ENCODE results near the gene TANGO2. TPM values are rescaled to one million over a fixed set of nuclear protein-coding genes. Genes with fewer than 3 reads are reported as not detected.

Gene TANGO2
- total and polyA plus RNA-seq, 7 experiments from 2014 or later, result 20.0 to 43.1 (median 38.6) TPM

DNA sequence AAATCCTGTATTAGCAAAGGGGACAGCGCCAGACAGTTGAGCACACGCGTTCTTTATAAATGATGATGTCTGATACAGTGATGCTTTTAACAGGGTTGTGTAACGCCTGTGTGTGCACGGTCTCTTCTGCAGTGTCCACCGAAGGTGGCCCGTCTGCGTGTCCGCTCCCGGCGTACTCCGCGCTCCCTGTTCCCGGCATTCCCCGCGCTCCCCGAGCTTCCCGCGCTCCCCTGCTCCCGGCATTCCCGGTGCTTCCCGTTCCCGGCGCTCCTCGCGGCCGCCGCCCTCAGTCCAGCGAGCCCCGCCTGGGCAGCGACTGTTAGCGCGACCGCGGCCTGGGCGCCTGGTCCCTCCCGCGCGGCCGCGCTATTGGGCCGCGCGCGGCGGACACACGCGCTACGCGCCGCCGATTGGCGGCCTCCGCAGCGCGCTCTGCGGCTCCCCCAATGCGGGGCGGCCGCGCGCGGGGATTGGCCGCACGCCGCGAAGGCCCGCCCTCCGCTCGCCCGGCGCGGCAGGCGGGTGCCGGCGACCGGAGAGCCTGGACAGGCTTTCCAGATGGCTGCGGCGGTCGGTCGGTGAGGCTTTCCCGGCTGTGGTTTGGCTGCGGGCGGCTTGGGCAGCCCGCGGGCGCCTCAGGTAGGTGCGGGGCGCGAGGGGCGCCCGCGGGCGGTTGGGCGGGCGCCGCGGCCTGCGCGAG lies 59.0 kb downstream of the TANGO2 start, which contains the start of gene DGCR8:
Gene DGCR8 (plus strand): TSS at position 497 of the 700 bp plus-strand sequence. CDS start 5,723 bp downstream, outside the sequence.
- no peaks in the 10 kb centered on the region for H3K27me3 Mint-ChIP-seq
- DNase-seq, result peak; percentile 48 to 83 (median 75)
- Histone ChIP-seq H3K27me3 (ENCODE audit: control insufficient read depth in 2 of 2, insufficient read depth in 2 of 2, low read length in 2 of 2) (no peaks in the 10 kb centered on the region), H3K36me3 (ENCODE audit: control insufficient read depth in 2 of 3, insufficient read depth in 3 of 3, low read length in 3 of 3) (no peaks in the 10 kb centered on the region), H3K4me1 (ENCODE audit: control insufficient read depth in 2 of 2, insufficient read depth in 2 of 2, low read length in 2 of 2) (peaks cover 12 to 23% of the 10 kb centered on the region in 2 donors), H3K9me3 (ENCODE audit: control insufficient read depth in 2 of 3, low read length in 3 of 3) (no peaks in the 10 kb centered on the region), H3K27ac (ENCODE audit: low read depth, low read length) (peak within 1 kb of the TSS; percentile 74), H3K4me3 (ENCODE audit: low read length) (peak within 1 kb of the TSS; percentile 94)
- ChIA-PET POLR2A (no interaction called here), CTCF (interaction anchor here (1.5 kb wide), 1 partner anchor 109 kb away, joined by 4 read pairs; no protein-coding TSS in a partner anchor)
- peaks cover 29 to 45% (median 41%) of the 10 kb centered on the region in 7 donors for H3K4me1 Mint-ChIP-seq
- peak within 1 kb of the TSS; percentile 65 to 95 (median 81) for H3K27ac Mint-ChIP-seq
- intact Hi-C loops (cut with micrococcal nuclease), result loop anchor here (1.0 kb wide), 4 partner anchors 20 to 59 kb away; partner anchors contain the start of genes TANGO2 (in 2 of the 2), TRMT2A (in 2 of the 2) and ZDHHC8 (in 1 of the 2)
- peak within 1 kb of the TSS; percentile 86 to 96 (median 90) for H3K4me3 Mint-ChIP-seq
- no peaks in the 10 kb centered on the region for H3K9me3 Mint-ChIP-seq
- H3K36me3 Mint-ChIP-seq, result peaks cover 0 to 4% (median 0%) of the 10 kb centered on the region in 5 donors
- peak; percentile 97 for ATAC-seq

DNA sequence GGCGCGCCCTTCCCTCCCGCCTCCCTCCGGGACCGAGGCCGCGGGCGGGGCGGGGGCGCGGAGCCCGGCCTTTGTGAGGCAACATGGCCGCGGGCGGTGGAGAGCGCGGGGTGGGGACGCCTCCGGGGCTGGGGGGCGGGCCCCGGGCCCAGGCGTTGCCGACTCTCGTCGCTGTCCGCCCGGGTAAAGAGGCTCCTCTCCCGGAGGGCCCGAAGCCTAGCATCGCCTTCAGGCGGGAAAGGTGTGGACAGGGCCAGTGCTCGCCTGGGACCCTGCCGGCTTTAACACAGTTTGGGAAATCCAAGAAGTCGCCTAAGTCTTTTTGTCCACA lies 59.5 kb downstream of the TANGO2 start:
- no peaks in the 10 kb centered on the region for H3K9me3 ChIP-seq (ENCODE audit: control insufficient read depth in 2 of 3, low read length in 3 of 3)
- Mint-ChIP-seq H3K36me3 (peaks cover 0 to 4% (median 3%) of the 10 kb centered on the region in 5 donors), H3K27me3 (no peaks in the 10 kb centered on the region), H3K4me1 (peaks cover 34 to 45% (median 43%) of the 10 kb centered on the region in 7 donors), H3K9me3 (peaks cover 0 to 1% (median 0%) of the 10 kb centered on the region in 11 donors), H3K27ac (peak overlapping the region; percentile 65 to 87 (median 74)), H3K4me3 (peak overlapping the region; percentile 66 to 86 (median 78))
- ATAC-seq, result peak; percentile 84
- intact Hi-C loops (cut with micrococcal nuclease), result loop anchor here (1.0 kb wide), 4 partner anchors 20 to 59 kb away; partner anchors contain the start of genes TANGO2 (in 2 of the 2), TRMT2A (in 2 of the 2) and ZDHHC8 (in 1 of the 2)
- ChIA-PET POLR2A (no interaction called here), CTCF (no interaction called here)
- no peaks in the 10 kb centered on the region for H3K27me3 ChIP-seq (ENCODE audit: control insufficient read depth in 2 of 2, insufficient read depth in 2 of 2, low read length in 2 of 2)
- peak overlapping the region; percentile 74 for H3K27ac ChIP-seq (ENCODE audit: low read depth, low read length)
- H3K36me3 ChIP-seq (ENCODE audit: control insufficient read depth in 2 of 3, insufficient read depth in 3 of 3, low read length in 3 of 3), result peaks cover 0 to under 1% (median under 1%) of the 10 kb centered on the region in 3 experiments
- peak overlapping the region; percentile 77 for H3K4me3 ChIP-seq (ENCODE audit: low read length)
- peaks cover 12 to 23% of the 10 kb centered on the region in 2 donors for H3K4me1 ChIP-seq (ENCODE audit: control insufficient read depth in 2 of 2, insufficient read depth in 2 of 2, low read length in 2 of 2)
- peak in 8 of 9 donors; percentile 63 to 83 (median 67) for DNase-seq

DNA sequence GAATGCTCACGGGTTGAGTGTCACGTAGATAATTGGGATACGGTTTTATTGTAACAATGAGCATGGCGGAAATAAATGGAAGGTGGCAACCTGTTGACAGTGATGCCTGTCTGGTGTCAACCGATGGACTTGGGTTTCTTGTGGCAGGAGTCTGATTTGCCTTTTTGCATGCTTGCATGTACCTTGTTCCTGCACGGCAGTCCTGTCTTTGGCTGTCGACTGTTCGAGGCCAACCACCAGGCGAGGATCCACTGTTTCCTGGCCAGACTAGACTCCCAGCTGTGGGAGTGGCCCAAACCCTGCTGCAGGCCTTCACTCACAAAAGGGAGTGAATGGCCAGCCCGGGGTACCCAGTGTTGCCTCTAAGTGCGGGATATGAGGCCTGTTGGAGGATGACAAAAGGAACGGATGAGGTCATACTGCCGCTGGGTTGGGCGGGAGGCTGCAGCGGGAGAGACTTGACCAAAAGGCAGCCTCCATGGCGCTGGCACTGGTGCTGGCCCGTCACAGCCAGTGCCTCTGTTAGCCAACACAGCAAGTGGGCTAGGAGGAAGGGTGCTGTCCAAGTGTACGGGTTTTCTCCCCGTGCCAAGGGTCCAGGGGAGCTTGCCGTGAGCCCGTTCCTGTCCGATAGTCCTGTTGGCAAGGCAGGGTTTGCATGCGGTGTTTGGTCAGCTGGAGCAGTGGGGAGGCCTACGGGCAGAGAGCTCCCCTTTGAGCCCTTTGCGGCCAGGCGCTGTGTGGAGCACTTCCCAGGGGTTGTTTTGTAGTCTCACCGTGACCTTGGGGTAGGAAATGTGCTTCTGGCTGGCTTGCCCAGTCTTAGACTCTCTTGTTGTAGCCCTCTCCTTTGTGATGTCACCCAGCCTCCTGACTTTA lies 60.1 kb downstream of the TANGO2 start:
- ChIA-PET CTCF (no interaction called here), POLR2A (interaction anchor here (1.3 kb wide), 2 partner anchors 20 to 35 kb away, joined by 3 to 4 read pairs; partner anchors contain the start of gene RANBP1)
- intact Hi-C loops (cut with micrococcal nuclease), result loop anchor here (1.0 kb wide), 4 partner anchors 19 to 60 kb away; partner anchors contain the start of genes TANGO2 (in 2 of the 2), TRMT2A (in 2 of the 2) and ZDHHC8 (in 1 of the 2)
- Mint-ChIP-seq H3K4me3 (peak overlapping the region; percentile 66 to 86 (median 78)), H3K27ac (peak overlapping the region; percentile 65 to 94 (median 75)), H3K36me3 (peaks cover 0 to 7% (median 4%) of the 10 kb centered on the region in 5 donors), H3K9me3 (peaks cover 0 to 1% (median 0%) of the 10 kb centered on the region in 11 donors), H3K4me1 (peaks cover 35 to 45% (median 43%) of the 10 kb centered on the region in 7 donors), H3K27me3 (no peaks in the 10 kb centered on the region)
- DNase-seq (no peak), ATAC-seq (no peak)
- Histone ChIP-seq H3K27me3 (ENCODE audit: control insufficient read depth in 2 of 2, insufficient read depth in 2 of 2, low read length in 2 of 2) (no peaks in the 10 kb centered on the region), H3K27ac (ENCODE audit: low read depth, low read length) (peak overlapping the region; percentile 74), H3K4me1 (ENCODE audit: control insufficient read depth in 2 of 2, insufficient read depth in 2 of 2, low read length in 2 of 2) (peaks cover 15 to 23% of the 10 kb centered on the region in 2 donors), H3K9me3 (ENCODE audit: control insufficient read depth in 2 of 3, low read length in 3 of 3) (no peaks in the 10 kb centered on the region), H3K36me3 (ENCODE audit: control insufficient read depth in 2 of 3, insufficient read depth in 3 of 3, low read length in 3 of 3) (peaks cover 0 to 7% (median 4%) of the 10 kb centered on the region in 3 experiments), H3K4me3 (ENCODE audit: low read length) (peak overlapping the region; percentile 77)

DNA sequence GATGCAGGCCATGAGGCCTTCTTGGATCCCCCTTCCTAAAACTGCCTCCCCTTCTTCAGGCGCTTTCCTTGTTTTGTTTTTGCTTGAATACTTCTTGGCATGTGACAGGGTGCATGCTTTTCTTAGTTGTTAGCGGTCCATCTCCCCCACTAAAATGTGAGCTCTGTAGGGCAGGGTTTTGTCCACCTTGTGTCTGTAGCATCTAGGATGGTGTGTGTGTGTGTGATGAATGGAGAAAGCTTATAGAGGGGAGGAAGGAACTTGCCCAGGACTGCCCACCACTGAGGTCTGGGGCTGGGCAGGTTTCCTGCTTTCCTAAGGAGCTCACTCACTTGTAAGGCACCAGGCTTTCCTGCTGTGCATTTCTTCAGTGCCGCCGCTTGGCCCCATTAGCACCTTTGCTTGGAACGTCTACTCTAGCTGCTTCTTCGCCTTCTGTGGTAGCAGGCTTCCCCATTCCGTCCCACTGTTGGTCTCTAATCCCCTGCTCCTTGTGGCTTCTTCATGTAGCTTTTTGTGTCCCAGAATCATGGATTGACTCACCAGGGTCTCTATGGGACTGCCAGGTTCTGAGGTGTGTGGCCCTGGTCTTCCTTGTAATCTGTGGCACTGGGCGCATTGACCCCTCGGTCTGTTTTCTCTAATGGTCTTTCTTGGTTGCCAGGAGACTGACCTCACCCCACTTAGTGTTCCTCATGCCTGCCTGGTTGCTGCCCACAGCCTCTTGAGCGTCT lies 62.4 kb downstream of the TANGO2 start:
- ChIA-PET POLR2A (no interaction called here), CTCF (interaction anchor here (0.7 kb wide), 1 partner anchor 13 kb away, joined by 3 read pairs; no protein-coding TSS in a partner anchor)
- Histone ChIP-seq H3K36me3 (ENCODE audit: control insufficient read depth in 2 of 3, insufficient read depth in 3 of 3, low read length in 3 of 3) (peaks cover 2 to 30% (median 10%) of the 10 kb centered on the region in 3 experiments), H3K27ac (ENCODE audit: low read depth, low read length) (no peak overlapping the region), H3K4me3 (ENCODE audit: low read length) (no peak overlapping the region), H3K4me1 (ENCODE audit: control insufficient read depth in 2 of 2, insufficient read depth in 2 of 2, low read length in 2 of 2) (peaks cover 23 to 33% of the 10 kb centered on the region in 2 donors), H3K27me3 (ENCODE audit: control insufficient read depth in 2 of 2, insufficient read depth in 2 of 2, low read length in 2 of 2) (no peaks in the 10 kb centered on the region), H3K9me3 (ENCODE audit: control insufficient read depth in 2 of 3, low read length in 3 of 3) (no peaks in the 10 kb centered on the region)
- ATAC-seq (no peak), DNase-seq (no peak)
- H3K4me3 Mint-ChIP-seq, result peak overlapping the region; percentile 0 to 75 (median 36)
- peaks cover 12 to 27% (median 19%) of the 10 kb centered on the region in 5 donors for H3K36me3 Mint-ChIP-seq
- H3K27me3 Mint-ChIP-seq, result no peaks in the 10 kb centered on the region
- peak overlapping the region in 7 of 9 donors; percentile 14 to 76 (median 45) for H3K27ac Mint-ChIP-seq
- intact Hi-C loops (cut with micrococcal nuclease), result no loop called here
- H3K9me3 Mint-ChIP-seq, result peaks cover 0 to 1% (median 0%) of the 10 kb centered on the region in 11 donors
- H3K4me1 Mint-ChIP-seq, result peaks cover 39 to 49% (median 44%) of the 10 kb centered on the region in 7 donors

DNA sequence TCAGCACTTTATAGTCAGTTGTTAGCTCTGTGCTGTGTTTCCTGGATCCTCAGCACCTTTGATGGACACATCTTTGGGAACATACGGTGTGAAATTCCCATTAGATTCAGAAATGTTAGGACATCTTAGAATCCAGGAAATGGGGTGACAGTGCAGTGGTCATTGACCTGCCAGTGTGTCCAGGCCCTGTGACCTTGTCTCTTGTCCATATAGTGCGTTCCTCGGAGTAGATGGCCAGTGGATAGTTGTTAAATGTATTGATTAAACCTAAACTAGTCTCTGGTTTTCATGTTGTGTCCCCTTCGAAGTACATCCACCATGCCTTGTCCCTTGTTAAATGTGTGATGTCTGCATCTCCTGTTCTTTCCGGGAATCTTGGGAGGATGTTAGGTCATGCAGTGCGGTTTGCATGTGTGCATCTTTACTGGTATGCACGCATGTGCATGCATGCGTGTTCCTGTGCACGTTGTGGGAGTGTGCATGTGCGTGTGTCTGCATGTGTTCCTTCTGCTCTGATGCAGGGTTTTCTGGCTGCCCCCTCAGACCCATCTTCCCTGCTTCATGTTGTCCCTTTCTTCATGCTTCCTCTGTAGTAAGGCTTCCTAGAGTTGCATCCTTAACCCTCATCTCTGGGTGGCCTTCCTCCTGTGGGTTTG lies 63.1 kb downstream of the TANGO2 start:
- Mint-ChIP-seq H3K36me3 (peaks cover 12 to 33% (median 21%) of the 10 kb centered on the region in 5 donors), H3K9me3 (peaks cover 0 to 1% (median 0%) of the 10 kb centered on the region in 11 donors), H3K4me3 (peak overlapping the region in 8 of 10 donors; percentile 0 to 67 (median 32)), H3K27ac (peak overlapping the region in 3 of 9 donors; percentile 48 to 76 (median 54)), H3K4me1 (peaks cover 39 to 49% (median 44%) of the 10 kb centered on the region in 7 donors), H3K27me3 (no peaks in the 10 kb centered on the region)
- intact Hi-C loops (cut with micrococcal nuclease), result no loop called here
- no peak overlapping the region for H3K4me3 ChIP-seq (ENCODE audit: low read length)
- H3K9me3 ChIP-seq (ENCODE audit: control insufficient read depth in 2 of 3, low read length in 3 of 3), result no peaks in the 10 kb centered on the region
- ATAC-seq (no peak), DNase-seq (no peak)
- peaks cover 5 to 37% (median 10%) of the 10 kb centered on the region in 3 experiments for H3K36me3 ChIP-seq (ENCODE audit: control insufficient read depth in 2 of 3, insufficient read depth in 3 of 3, low read length in 3 of 3)
- no peaks in the 10 kb centered on the region for H3K27me3 ChIP-seq (ENCODE audit: control insufficient read depth in 2 of 2, insufficient read depth in 2 of 2, low read length in 2 of 2)
- H3K27ac ChIP-seq (ENCODE audit: low read depth, low read length), result no peak overlapping the region
- peaks cover 23 to 34% of the 10 kb centered on the region in 2 donors for H3K4me1 ChIP-seq (ENCODE audit: control insufficient read depth in 2 of 2, insufficient read depth in 2 of 2, low read length in 2 of 2)
- POLR2A ChIA-PET, result no interaction called here
- CTCF ChIA-PET, result no interaction called here
